BLaER1 treated with 17β-estradiol and CSF1 and Interleukin-3, amounts not matched to agents 10 nM and 100 nM (cell line): Measurements from ENCODE around the gene STK39.

Source experiments
- H3K27ac ChIP-seq, 11 experiments: shearing (Covaris generic); formaldehyde crosslinking; 2 replicates each; pipeline ENCODE4 v1.8.1; 2022
- H3K27me3 ChIP-seq, 11 experiments: shearing (Covaris generic); formaldehyde crosslinking; 2 replicates each; pipeline ENCODE4 v1.8.1; 2022
- H3K36me3 ChIP-seq, 11 experiments: shearing (Covaris generic); formaldehyde crosslinking; 2 replicates each; pipeline ENCODE4 v1.8.1; 2022
- H3K4me1 ChIP-seq, 10 experiments: shearing (Covaris generic); formaldehyde crosslinking; 2 replicates each; pipeline ENCODE4 v1.8.1; 2022
- H3K4me2 ChIP-seq, 11 experiments: shearing (Covaris generic); formaldehyde crosslinking; 2 replicates each; pipeline ENCODE4 v1.8.1; 2022
- H3K4me3 ChIP-seq, 10 experiments: shearing (Covaris generic); formaldehyde crosslinking; 2 replicates each; pipeline ENCODE4 v1.8.1; 2022
- H3K9ac ChIP-seq, 11 experiments: shearing (Covaris generic); formaldehyde crosslinking; 2 replicates each; pipeline ENCODE4 v1.8.1; 2022
- H3K9me3 ChIP-seq, 11 experiments: shearing (Covaris generic); formaldehyde crosslinking; replicated peaks in 1 of 11; 2 replicates each; pipeline ENCODE4 v1.8.1; 2022
- H4K20me1 ChIP-seq, 11 experiments: shearing (Covaris generic); formaldehyde crosslinking; 2 replicates each; pipeline ENCODE4 v1.8.1; 2022
- Cebpa-rat ChIP-seq, 11 experiments: shearing (Covaris generic); IDR thresholded peaks; 2 replicates each; pipeline ENCODE4 v1.8.1; 2022

The STK39 gene

DNA sequence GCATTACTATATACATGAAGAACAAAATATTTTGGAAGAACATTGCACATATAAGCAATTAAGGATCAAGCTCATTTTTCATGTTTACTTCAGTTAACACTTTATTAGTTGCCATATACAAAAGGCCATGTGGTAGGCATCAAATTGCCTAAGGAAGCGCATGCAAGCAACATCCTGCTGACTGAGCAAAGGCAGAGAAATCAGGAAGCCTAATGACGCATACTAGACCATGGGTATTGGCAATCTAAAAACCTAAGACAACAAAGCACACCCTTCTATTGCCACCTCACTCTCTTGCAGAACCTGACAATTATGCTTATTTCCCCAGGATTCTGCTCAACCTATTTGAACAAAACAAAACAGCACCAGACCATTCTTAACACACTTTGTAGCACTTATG, 171.9 kb downstream of the STK39 start:
- Histone ChIP-seq H3K4me1 (no peaks in the 10 kb centered on the region), H3K27me3 (no peaks in the 10 kb centered on the region), H3K9me3 (no peaks in the 10 kb centered on the region), H3K4me2 (no peak overlapping the region), H3K36me3 (peaks cover 36 to 98% (median 71%) of the 10 kb centered on the region in 11 experiments), H3K9ac (no peak overlapping the region), H3K4me3 (no peak overlapping the region), H4K20me1 (no peaks in the 10 kb centered on the region; a peak in 1 of 22 replicates), H3K27ac (no peak overlapping the region)
- TF ChIP-seq Cebpa-rat (IDR thresholded peaks at IDR 0.05) = no peak

DNA sequence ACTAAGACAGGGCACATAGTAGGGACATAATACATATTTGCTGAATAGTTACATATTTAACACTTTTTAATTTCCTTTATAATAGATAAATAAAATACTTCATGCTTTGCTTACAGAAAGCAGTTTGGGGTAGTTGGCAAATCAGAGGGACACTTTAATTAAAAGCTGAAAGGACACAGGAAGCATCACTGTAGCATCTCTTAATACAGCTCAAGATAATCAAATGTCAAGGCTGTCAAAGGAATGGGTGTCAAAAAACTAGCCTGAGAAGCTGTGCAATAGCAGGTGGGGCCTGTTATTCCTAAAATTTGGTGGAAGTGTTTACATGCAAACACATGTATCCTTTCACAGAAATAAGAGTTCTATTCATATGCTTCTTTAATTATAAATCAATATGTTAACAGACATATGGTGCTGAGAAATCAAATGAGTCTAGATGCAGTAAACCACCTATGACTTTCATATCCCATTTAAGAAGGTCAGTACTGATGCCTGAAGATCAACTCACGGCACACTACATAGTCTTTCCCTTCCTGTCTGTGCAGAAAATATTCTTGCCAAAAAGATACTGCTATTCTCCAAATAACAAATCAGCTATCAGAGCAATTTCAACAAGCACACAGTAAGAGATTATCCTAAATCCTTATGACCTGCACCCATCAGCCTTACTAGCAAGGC, 174.6 kb downstream of the STK39 start:
- Histone ChIP-seq H4K20me1 (no peaks in the 10 kb centered on the region), H3K4me2 (no peak overlapping the region), H3K36me3 (peaks cover 36 to 98% (median 74%) of the 10 kb centered on the region in 11 experiments), H3K4me1 (no peaks in the 10 kb centered on the region), H3K9ac (no peak overlapping the region), H3K4me3 (no peak overlapping the region), H3K27me3 (no peaks in the 10 kb centered on the region), H3K9me3 (no peaks in the 10 kb centered on the region), H3K27ac (no peak overlapping the region)
- TF ChIP-seq Cebpa-rat (IDR thresholded peaks at IDR 0.05) = no peak

DNA sequence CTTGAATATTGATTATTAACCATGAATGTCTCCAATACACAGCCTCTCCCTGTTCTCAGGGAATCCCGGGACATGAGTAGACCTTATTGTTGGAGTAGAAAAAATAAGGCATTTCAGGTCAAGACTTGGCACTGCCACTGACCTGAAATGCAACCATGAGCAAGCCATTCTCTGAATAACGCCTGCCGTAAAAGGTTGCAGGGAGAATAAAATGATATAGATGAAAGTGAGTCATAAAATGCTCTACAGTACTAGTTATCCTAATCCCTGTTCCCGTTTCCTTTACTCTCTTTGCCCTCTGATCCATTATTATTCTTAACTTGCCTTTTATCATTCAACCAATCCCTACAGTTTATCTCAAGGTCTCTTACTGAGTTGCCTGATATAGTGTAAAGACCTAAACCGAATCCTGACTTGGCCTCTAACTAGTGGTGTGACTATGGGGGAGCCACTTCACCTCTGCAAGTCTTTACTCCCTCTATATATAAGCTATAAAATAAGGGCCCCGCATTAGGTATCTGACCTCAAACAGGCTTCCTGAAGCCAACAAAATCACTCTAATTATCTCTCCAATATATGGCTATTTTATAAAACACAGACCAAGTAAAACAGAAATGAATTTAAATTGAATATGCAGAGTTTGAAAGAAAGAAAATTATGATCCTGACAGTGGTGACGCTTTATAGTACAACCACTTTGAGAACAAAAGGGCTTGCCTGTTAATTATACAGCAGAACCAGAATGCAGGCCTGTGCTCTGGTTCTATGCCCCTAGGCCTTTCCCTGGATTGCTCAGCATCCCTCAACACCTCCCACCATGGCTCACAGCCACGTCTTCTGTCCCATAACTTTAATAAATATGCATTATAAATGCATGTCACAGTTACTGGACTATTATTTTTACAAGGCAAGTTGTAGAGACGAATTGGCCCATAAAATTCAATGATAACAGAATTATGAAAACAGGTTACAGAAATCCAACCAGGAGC, 183.1 kb downstream of the STK39 start:
- Histone ChIP-seq H4K20me1 (no peaks in the 10 kb centered on the region), H3K27ac (no peak overlapping the region), H3K4me1 (peaks cover 0 to 5% (median 0%) of the 10 kb centered on the region in 10 experiments; a peak in 2 of 20 replicates), H3K9ac (no peak overlapping the region), H3K9me3 (no peaks in the 10 kb centered on the region), H3K4me3 (no peak overlapping the region), H3K36me3 (peaks cover 54 to 99% (median 93%) of the 10 kb centered on the region in 11 experiments), H3K27me3 (no peaks in the 10 kb centered on the region), H3K4me2 (no peak overlapping the region)
- TF ChIP-seq Cebpa-rat (IDR thresholded peaks at IDR 0.05) = no peak

DNA sequence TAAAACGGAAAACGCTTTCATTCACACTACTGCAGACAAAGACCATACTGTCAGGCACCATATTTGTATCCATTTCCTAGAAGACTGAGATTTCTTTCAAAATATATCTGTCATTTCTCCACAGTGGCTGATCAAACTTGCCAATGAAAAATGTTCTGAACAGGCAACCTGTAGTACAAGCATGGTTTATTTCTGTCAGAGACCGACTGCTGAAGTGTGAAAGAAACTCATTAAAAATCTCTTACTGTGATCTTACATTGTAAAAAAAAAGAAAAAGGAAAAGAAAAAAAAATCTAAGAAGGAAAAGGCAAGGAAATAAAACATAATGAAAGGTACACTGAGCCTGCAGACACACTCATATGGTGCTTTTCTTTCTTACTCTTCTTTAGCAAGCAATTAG, 184.5 kb downstream of the STK39 start:
- Histone ChIP-seq H3K4me2 (no peak overlapping the region), H3K4me1 (peaks cover 0 to 5% (median 0%) of the 10 kb centered on the region in 10 experiments; a peak in 2 of 20 replicates), H3K27me3 (no peaks in the 10 kb centered on the region), H3K4me3 (no peak overlapping the region), H3K9me3 (no peaks in the 10 kb centered on the region), H3K9ac (no peak overlapping the region), H4K20me1 (no peaks in the 10 kb centered on the region), H3K27ac (no peak overlapping the region), H3K36me3 (peaks cover 64 to 100% (median 95%) of the 10 kb centered on the region in 11 experiments)
- no peak for TF ChIP-seq Cebpa-rat (IDR thresholded peaks at IDR 0.05)

DNA sequence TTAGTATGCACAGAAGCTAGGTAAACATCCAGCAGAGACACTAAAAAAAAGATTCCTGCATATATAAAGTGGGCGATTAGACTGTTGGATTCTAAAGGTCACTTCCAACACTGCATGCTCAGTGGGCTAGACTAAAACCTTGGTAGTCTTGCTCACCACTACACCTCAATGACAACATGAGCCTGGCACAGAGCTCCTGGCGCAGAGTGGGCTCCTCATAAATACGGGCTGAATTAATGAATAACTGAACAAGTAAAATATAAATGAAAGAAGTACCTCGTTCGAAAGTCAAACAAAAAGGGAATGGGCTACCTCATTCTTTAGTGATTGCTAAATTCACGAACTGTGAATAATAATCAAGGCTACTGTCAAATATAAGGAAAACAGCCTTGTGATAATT, 185.3 kb downstream of the STK39 start:
- no peak for TF ChIP-seq Cebpa-rat (IDR thresholded peaks at IDR 0.05)
- Histone ChIP-seq H4K20me1 (no peaks in the 10 kb centered on the region), H3K4me2 (no peak overlapping the region), H3K27me3 (no peaks in the 10 kb centered on the region), H3K9ac (no peak overlapping the region), H3K4me3 (no peak overlapping the region), H3K4me1 (peaks cover 0 to 5% (median 0%) of the 10 kb centered on the region in 10 experiments; a peak in 2 of 20 replicates), H3K36me3 (peaks cover 60 to 100% (median 94%) of the 10 kb centered on the region in 11 experiments), H3K27ac (peak overlapping the region in 1 of 11 experiments; percentile 47; a peak in 1 of 22 replicates), H3K9me3 (no peaks in the 10 kb centered on the region)

DNA sequence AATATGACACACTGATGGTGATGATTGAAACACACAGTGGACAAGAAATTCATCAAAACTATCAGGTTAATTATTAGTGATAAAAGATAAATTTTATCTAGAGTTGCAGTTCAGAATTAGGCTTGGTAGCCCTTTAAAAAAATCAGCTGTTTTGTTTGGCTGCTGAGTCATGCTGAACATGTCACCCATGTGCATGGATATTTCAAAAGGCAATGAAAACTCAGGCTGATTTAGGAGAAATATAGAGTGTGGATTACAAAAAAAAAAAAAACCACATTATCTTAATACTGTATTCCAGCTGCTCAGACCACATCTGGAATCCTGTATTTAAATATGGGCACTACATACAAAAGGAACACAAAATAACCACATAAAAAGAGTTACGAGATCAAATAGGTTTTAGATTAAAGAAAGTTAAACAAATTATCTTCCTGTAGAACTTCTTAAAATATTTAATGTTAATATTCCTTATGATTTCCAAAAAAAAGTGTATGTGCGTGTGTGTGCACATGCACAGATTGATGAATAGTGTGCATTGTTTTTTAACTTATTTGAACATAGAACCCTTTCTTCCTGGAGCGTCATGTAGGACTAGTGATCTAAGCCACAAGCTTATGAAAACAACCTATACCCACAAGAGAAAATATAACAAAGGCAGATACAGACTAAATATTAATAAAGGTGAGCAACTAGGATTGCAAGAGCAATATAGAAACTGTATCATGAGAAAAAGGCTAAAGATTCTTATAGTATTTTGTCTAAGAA, 186.2 kb downstream of the STK39 start:
- Histone ChIP-seq H4K20me1 (no peaks in the 10 kb centered on the region), H3K27ac (peak overlapping the region in 2 of 11 experiments; percentile 17 to 47; a peak in 2 of 22 replicates), H3K4me1 (peaks cover 0 to 5% (median 0%) of the 10 kb centered on the region in 10 experiments; a peak in 2 of 20 replicates), H3K36me3 (peaks cover 52 to 100% (median 87%) of the 10 kb centered on the region in 11 experiments), H3K27me3 (no peaks in the 10 kb centered on the region), H3K4me2 (no peak overlapping the region), H3K4me3 (no peak overlapping the region), H3K9me3 (no peaks in the 10 kb centered on the region), H3K9ac (no peak overlapping the region)
- TF ChIP-seq Cebpa-rat (IDR thresholded peaks at IDR 0.05) = no peak

DNA sequence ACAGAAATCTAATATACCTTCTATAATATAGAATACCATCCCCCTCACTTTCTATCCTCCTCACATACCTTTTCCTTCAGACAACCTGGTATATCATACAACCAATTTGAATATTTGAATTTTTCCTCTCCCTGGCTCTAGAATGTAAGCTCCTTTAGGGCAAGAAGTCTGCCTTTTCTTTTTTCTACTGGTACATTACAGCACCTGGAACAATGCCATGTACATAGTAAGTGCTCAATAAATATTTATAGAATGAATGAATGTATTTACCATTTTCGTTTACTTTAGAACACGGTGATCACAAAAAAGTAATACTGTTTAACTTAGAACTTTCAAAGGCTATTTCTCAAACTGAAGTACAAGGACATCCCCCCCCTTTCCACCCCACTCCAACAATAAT, 187.6 kb downstream of the STK39 start:
- Histone ChIP-seq H3K4me3 (no peak overlapping the region), H3K27me3 (no peaks in the 10 kb centered on the region), H3K4me2 (no peak overlapping the region), H3K36me3 (peaks cover 45 to 98% (median 81%) of the 10 kb centered on the region in 11 experiments), H3K4me1 (peaks cover 0 to 5% (median 0%) of the 10 kb centered on the region in 10 experiments; a peak in 2 of 20 replicates), H3K9me3 (no peaks in the 10 kb centered on the region), H4K20me1 (no peaks in the 10 kb centered on the region), H3K9ac (no peak overlapping the region), H3K27ac (no peak overlapping the region; a peak in 1 of 22 replicates)
- no peak for TF ChIP-seq Cebpa-rat (IDR thresholded peaks at IDR 0.05)

DNA sequence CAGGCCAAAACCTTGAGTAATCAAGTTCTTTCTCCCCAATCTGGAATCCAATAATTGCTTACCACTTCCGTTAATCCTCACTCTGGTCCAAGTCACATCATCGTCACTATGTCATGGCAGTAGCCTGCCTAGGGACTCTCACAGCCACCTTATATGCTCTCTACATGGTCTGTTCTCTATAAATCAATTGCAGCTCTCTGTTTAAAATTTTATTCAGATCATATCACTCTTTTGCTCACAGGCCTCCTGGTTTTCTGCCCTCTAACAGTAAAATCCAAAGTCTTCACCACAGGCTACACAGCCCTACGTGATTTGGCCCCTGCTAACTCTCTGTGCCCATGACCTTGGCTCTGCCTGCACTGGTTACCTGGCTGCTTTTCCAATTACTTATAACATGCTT, 188.7 kb downstream of the STK39 start:
- no peak for TF ChIP-seq Cebpa-rat (IDR thresholded peaks at IDR 0.05)
- H3K36me3 ChIP-seq = peaks cover 36 to 98% (median 77%) of the 10 kb centered on the region in 11 experiments
- no peak overlapping the region for H3K4me2 ChIP-seq
- peaks cover 0 to 5% (median 0%) of the 10 kb centered on the region in 10 experiments; a peak in 2 of 20 replicates for H3K4me1 ChIP-seq
- no peaks in the 10 kb centered on the region for H3K27me3 ChIP-seq
- no peaks in the 10 kb centered on the region for H3K9me3 ChIP-seq
- H3K9ac ChIP-seq = no peak overlapping the region
- no peaks in the 10 kb centered on the region for H4K20me1 ChIP-seq
- H3K4me3 ChIP-seq = no peak overlapping the region
- no peak overlapping the region for H3K27ac ChIP-seq
